ENCODE data around the gene GPR89B.
"Not testable (repeated sequence)": the region's sequence is repeated elsewhere in the genome, so short reads cannot be mapped to it uniquely, and the experiment has no call there.

The GPR89B gene

DNA sequence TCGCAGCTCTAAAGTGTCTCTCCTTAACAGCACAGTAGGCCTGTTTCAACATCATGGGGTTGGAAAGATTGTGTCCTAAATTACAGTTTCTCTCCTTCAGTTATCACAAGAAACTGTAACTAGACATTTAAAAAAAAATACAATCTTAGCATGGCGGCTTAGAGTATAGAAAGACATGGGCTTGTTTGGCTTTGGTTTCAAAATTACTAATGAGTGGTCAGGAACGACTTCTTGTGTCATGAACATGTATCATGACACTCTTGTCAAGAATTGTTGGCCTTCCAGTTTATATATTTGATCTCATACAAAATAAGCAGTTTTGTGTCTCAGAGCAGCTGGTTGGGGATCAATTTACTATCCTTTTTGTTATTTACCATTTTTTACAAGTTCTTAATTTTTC, 23.5 kb upstream of the GPR89B start:
- H3K9ac ChIP-seq (ENCODE audit: low read length): no peak overlapping the region
- H3K4me3 ChIP-seq (ENCODE audit: low read length): no peak overlapping the region
- no peaks in the 10 kb centered on the region for H3K9me3 ChIP-seq (ENCODE audit: control insufficient read depth, low read length)
- no peaks in the 10 kb centered on the region for H3K4me1 ChIP-seq (ENCODE audit: control insufficient read depth, insufficient read depth, low read length)
- H3K36me3 ChIP-seq (ENCODE audit: control insufficient read depth, insufficient read depth, low read length): no peaks in the 10 kb centered on the region
- peaks cover 3% of the 10 kb centered on the region for H3K27me3 ChIP-seq (ENCODE audit: control insufficient read depth, insufficient read depth, low read length)

- Histone ChIP-seq H3K9ac (ENCODE audit: low read length) (no peak overlapping the region), H3K4me1 (ENCODE audit: control insufficient read depth, insufficient read depth, low read length) (no peaks in the 10 kb centered on the region), H3K4me3 (ENCODE audit: low read length) (no peak overlapping the region), H3K27me3 (ENCODE audit: control insufficient read depth, insufficient read depth, low read length) (peaks cover 3% of the 10 kb centered on the region), H3K36me3 (ENCODE audit: control insufficient read depth, insufficient read depth, low read length) (no peaks in the 10 kb centered on the region), H3K9me3 (ENCODE audit: control insufficient read depth, low read length) (no peaks in the 10 kb centered on the region)
These were observed 20.3 kb upstream of the GPR89B start for GRCh38 chr1:147907786-147908509.

GRCh38 chr1:147912553-147912952, 15.7 kb upstream of the GPR89B start:
- H3K36me3 ChIP-seq (ENCODE audit: control insufficient read depth, insufficient read depth, low read length): no peaks in the 10 kb centered on the region
- no peaks in the 10 kb centered on the region for H3K9me3 ChIP-seq (ENCODE audit: control insufficient read depth, low read length)
- H3K27me3 ChIP-seq (ENCODE audit: control insufficient read depth, insufficient read depth, low read length): no peaks in the 10 kb centered on the region
- no peak overlapping the region for H3K9ac ChIP-seq (ENCODE audit: low read length)
- no peak overlapping the region for H3K4me3 ChIP-seq (ENCODE audit: low read length)
- H3K4me1 ChIP-seq (ENCODE audit: control insufficient read depth, insufficient read depth, low read length): no peaks in the 10 kb centered on the region

DNA sequence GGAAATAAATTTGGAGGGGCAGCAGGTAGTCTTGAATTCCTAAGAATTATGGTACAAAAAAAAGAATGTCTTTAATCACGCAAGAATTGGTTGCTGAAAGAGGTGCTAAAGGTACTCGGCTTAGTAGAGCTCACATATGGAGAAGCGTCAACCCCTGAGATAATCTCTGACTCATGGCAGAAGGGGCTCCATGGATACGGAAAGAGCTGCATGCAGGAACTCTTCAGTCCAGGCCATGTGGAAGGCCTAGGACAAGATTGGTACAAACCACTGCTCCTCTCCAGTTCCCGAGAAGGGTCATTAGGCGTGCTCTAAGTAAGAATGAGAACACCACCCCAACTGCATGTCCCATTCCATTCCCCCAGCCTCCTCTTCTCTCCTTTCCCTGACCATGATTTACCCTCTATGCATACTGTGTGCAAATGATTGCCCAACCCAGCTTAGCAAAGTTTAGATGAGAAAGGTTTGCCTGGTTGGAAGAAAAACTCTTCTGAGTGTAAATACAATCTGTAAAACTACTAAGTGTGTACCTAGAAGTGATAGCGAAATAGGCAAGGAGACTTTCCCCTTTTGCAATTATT, 14.8 kb upstream of the GPR89B start:
- Histone ChIP-seq H3K9me3 (ENCODE audit: control insufficient read depth, low read length) (no peaks in the 10 kb centered on the region), H3K9ac (ENCODE audit: low read length) (no peak overlapping the region), H3K36me3 (ENCODE audit: control insufficient read depth, insufficient read depth, low read length) (no peaks in the 10 kb centered on the region), H3K4me1 (ENCODE audit: control insufficient read depth, insufficient read depth, low read length) (no peaks in the 10 kb centered on the region), H3K27me3 (ENCODE audit: control insufficient read depth, insufficient read depth, low read length) (no peaks in the 10 kb centered on the region), H3K4me3 (ENCODE audit: low read length) (no peak overlapping the region)

DNA sequence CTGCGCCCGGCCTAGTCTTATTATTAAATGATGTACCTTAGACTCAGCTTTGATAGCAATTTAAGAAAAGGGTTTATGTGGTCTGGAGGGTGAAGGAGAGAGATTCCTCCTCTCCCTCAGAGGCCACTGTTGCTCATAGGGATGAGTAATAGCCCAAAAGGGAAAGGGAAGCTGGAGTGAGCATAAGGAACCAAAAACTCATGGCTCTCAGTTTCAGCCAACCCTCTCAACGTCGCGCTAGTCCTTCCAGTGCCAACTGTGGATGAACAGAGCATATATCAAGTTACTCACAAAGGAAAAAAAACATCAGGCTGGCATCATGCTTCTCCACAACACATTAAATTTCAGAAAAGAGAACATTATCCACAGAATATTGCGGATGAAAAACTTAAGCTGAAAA, 8.3 kb upstream of the GPR89B start:
- H3K9ac ChIP-seq (ENCODE audit: low read length): no peak overlapping the region
- no peaks in the 10 kb centered on the region for H3K4me1 ChIP-seq (ENCODE audit: control insufficient read depth, insufficient read depth, low read length)
- no peaks in the 10 kb centered on the region for H3K9me3 ChIP-seq (ENCODE audit: control insufficient read depth, low read length)
- H3K27me3 ChIP-seq (ENCODE audit: control insufficient read depth, insufficient read depth, low read length): no peaks in the 10 kb centered on the region
- H3K36me3 ChIP-seq (ENCODE audit: control insufficient read depth, insufficient read depth, low read length): no peaks in the 10 kb centered on the region
- no peak overlapping the region for H3K4me3 ChIP-seq (ENCODE audit: low read length)

GRCh38 chr1:147924813-147925212, 3.4 kb upstream of the GPR89B start:
- Histone ChIP-seq H3K4me3 (ENCODE audit: low read length) (no peak overlapping the region), H3K4me1 (ENCODE audit: control insufficient read depth, insufficient read depth, low read length) (no peaks in the 10 kb centered on the region), H3K36me3 (ENCODE audit: control insufficient read depth, insufficient read depth, low read length) (no peaks in the 10 kb centered on the region), H3K9me3 (ENCODE audit: control insufficient read depth, low read length) (no peaks in the 10 kb centered on the region), H3K9ac (ENCODE audit: low read length) (no peak overlapping the region), H3K27me3 (ENCODE audit: control insufficient read depth, insufficient read depth, low read length) (no peaks in the 10 kb centered on the region)

DNA sequence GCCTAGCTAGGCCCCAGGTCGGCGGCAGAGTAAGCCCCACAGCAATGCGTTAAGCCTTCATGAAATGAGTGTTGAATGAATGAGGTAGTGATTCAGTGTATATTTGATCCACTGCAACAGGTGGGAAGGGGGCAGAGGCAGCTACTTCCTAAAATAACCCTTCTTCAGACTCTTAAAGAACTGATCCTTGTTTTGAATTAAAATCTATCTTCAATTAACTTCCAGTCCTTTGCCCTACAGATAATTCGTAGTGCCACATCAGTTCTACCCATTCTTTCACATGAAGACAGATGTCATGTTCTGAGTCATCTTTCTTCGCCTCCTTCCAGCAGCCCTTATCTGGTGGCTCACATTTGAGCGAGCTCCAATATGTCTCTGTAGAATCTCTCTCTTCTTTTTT, 1.0 kb upstream of the GPR89B start:
- H3K9ac ChIP-seq (ENCODE audit: low read length); H3K27me3 ChIP-seq (ENCODE audit: control insufficient read depth, insufficient read depth, low read length); H3K36me3 ChIP-seq (ENCODE audit: control insufficient read depth, insufficient read depth, low read length); H3K9me3 ChIP-seq (ENCODE audit: control insufficient read depth, low read length); H3K4me3 ChIP-seq (ENCODE audit: low read length); H3K4me1 ChIP-seq (ENCODE audit: control insufficient read depth, insufficient read depth, low read length): not testable (repeated sequence)

GRCh38 chr1:147927689-147928088, 531 bp upstream of the GPR89B start:
- not testable (repeated sequence) for H3K9ac ChIP-seq (ENCODE audit: low read length); H3K27me3 ChIP-seq (ENCODE audit: control insufficient read depth, insufficient read depth, low read length); H3K4me3 ChIP-seq (ENCODE audit: low read length); H3K9me3 ChIP-seq (ENCODE audit: control insufficient read depth, low read length); H3K36me3 ChIP-seq (ENCODE audit: control insufficient read depth, insufficient read depth, low read length); H3K4me1 ChIP-seq (ENCODE audit: control insufficient read depth, insufficient read depth, low read length)

- H3K27me3 ChIP-seq (ENCODE audit: control insufficient read depth, insufficient read depth, low read length); H3K4me3 ChIP-seq (ENCODE audit: low read length); H3K4me1 ChIP-seq (ENCODE audit: control insufficient read depth, insufficient read depth, low read length); H3K9ac ChIP-seq (ENCODE audit: low read length); H3K36me3 ChIP-seq (ENCODE audit: control insufficient read depth, insufficient read depth, low read length); H3K9me3 ChIP-seq (ENCODE audit: control insufficient read depth, low read length): not testable (repeated sequence)
These were observed 2.9 kb downstream of the GPR89B start for GRCh38 chr1:147931137-147931536.

GRCh38 chr1:147935296-147935695, 7.1 kb downstream of the GPR89B start:
- not testable (repeated sequence) for H3K27me3 ChIP-seq (ENCODE audit: control insufficient read depth, insufficient read depth, low read length); H3K9ac ChIP-seq (ENCODE audit: low read length); H3K4me1 ChIP-seq (ENCODE audit: control insufficient read depth, insufficient read depth, low read length); H3K4me3 ChIP-seq (ENCODE audit: low read length); H3K9me3 ChIP-seq (ENCODE audit: control insufficient read depth, low read length); H3K36me3 ChIP-seq (ENCODE audit: control insufficient read depth, insufficient read depth, low read length)

DNA sequence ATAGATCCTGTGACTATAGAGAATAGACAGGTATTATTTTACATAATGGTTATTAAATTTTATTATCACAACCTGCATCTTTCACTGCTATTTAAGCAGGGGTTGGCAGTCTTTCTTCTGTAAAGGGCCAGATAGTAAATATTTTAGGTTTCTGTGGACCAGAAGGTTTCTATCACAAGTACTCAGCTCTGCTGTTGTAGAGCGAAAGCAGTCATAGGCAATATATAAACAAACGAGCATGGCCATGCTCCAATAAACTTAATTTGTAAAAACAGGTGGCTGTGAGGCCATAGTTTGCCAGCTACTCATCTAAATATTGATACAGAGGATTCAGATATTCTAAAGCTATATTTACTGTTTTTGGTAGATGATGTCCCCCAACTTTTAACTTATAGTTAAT, 12.2 kb downstream of the GPR89B start:
- not testable (repeated sequence) for H3K36me3 ChIP-seq (ENCODE audit: control insufficient read depth, insufficient read depth, low read length); H3K4me1 ChIP-seq (ENCODE audit: control insufficient read depth, insufficient read depth, low read length); H3K27me3 ChIP-seq (ENCODE audit: control insufficient read depth, insufficient read depth, low read length); H3K9me3 ChIP-seq (ENCODE audit: control insufficient read depth, low read length); H3K4me3 ChIP-seq (ENCODE audit: low read length); H3K9ac ChIP-seq (ENCODE audit: low read length)

GRCh38 chr1:147942563-147942962, 14.3 kb downstream of the GPR89B start:
- not testable (repeated sequence) for H3K36me3 ChIP-seq (ENCODE audit: control insufficient read depth, insufficient read depth, low read length); H3K27me3 ChIP-seq (ENCODE audit: control insufficient read depth, insufficient read depth, low read length); H3K4me1 ChIP-seq (ENCODE audit: control insufficient read depth, insufficient read depth, low read length); H3K9ac ChIP-seq (ENCODE audit: low read length); H3K4me3 ChIP-seq (ENCODE audit: low read length); H3K9me3 ChIP-seq (ENCODE audit: control insufficient read depth, low read length)

GRCh38 chr1:147949517-147949916, 21.3 kb downstream of the GPR89B start:
- H3K9me3 ChIP-seq (ENCODE audit: control insufficient read depth, low read length); H3K4me3 ChIP-seq (ENCODE audit: low read length); H3K4me1 ChIP-seq (ENCODE audit: control insufficient read depth, insufficient read depth, low read length); H3K36me3 ChIP-seq (ENCODE audit: control insufficient read depth, insufficient read depth, low read length); H3K27me3 ChIP-seq (ENCODE audit: control insufficient read depth, insufficient read depth, low read length); H3K9ac ChIP-seq (ENCODE audit: low read length): not testable (repeated sequence)

All from mucosa of stomach (tissue), 1 donor.